NT2/D1 (cell line): Measurements from ENCODE around the gene HOXD11.

Experiments
- DNase-seq: peaks from one replicate; pipeline ENCODE4 v3.0.0-alpha.2; 2011; ENCODE audit warnings: low read depth, low spot score
- H3K27me3 ChIP-seq: 2 replicates; pipeline ENCODE4 v1.6.0; 2011; ENCODE audit warnings: mild to moderate bottlenecking; ENCODE audit not compliant: insufficient read length, insufficient read depth
- H3K36me3 ChIP-seq: 2 replicates; pipeline ENCODE4 v1.6.1; 2011; ENCODE audit warnings: mild to moderate bottlenecking, low read length, mixed read lengths; ENCODE audit not compliant: insufficient read depth, insufficient read length
- H3K4me1 ChIP-seq: 2 replicates; pipeline ENCODE4 v1.5.1; 2011; ENCODE audit not compliant: insufficient read depth, insufficient read length
- H3K4me3 ChIP-seq: 2 replicates; pipeline ENCODE4 v1.5.1; 2011; ENCODE audit warnings: low read depth; ENCODE audit not compliant: insufficient read length
- H3K9ac ChIP-seq: 2 replicates; pipeline ENCODE4 v1.6.0; 2011; ENCODE audit warnings: low read depth; ENCODE audit not compliant: insufficient read length
- H3K9me3 ChIP-seq: 2 replicates; pipeline ENCODE4 v1.5.1; 2011; ENCODE audit warnings: mild to moderate bottlenecking, low read length; ENCODE audit not compliant: insufficient read depth
- SUZ12 ChIP-seq: IDR thresholded peaks from 2 replicates; pipeline ENCODE4 v1.6.1; 2011; ENCODE audit not compliant: insufficient read length, insufficient read depth; ENCODE audit errors: extremely low read depth
- YY1 ChIP-seq: IDR thresholded peaks from 2 replicates; pipeline ENCODE4 v1.6.1; 2011; ENCODE audit not compliant: insufficient read length, insufficient read depth
- ZNF274 ChIP-seq: IDR thresholded peaks from 2 replicates; pipeline ENCODE4 v1.6.1; 2011; ENCODE audit warnings: mild to moderate bottlenecking, low read depth, low read length

HOXD11 gene

GRCh38 chr2:176079285-176079830 lies 27.7 kb upstream of the HOXD11 start:
- Histone ChIP-seq H3K9ac (no peak overlapping the region), H3K27me3 (peaks cover 41% of the 10 kb centered on the region), H3K9me3 (peaks cover 39% of the 10 kb centered on the region), H3K4me3 (no peak overlapping the region), H3K4me1 (no peaks in the 10 kb centered on the region), H3K36me3 (no peaks in the 10 kb centered on the region)
- DNase-seq: no peak
- TF ChIP-seq YY1: no peak

DNA sequence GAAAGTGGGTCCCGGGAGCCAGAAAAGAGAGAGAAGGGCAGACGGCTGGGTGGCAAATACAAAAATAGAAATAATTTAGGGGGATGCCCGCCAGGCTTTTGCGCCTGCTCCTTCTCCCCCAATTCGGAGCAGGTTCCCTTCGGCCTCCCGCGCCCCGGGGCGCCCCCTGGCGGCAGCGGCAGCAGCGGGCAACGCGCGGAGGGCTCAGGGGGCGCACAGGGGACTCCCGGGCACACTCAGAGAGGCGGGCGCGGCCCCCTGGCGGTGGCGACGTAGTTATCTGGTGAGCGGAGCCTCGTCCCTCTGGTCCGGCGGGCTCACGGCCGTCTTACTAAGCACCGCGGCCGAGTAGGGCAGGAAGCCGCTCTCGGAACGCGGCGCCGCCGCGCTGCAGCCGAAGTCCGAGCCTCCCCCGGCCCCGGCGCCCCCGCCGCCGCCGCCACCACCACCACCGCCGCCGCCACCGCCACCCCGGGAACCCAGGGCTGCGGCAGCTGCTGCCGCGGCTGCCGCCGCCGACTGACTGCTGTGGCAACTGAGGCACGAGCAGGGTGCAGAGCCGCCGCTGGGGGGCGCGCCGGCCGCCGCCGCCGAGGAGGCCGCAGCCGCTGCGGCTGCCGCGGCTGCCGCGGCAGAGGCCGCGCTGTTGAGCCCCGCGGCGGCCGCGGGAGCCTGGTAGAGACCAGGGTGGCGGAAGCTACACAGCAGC lies 27.1 kb upstream of the HOXD11 start:
- H3K4me3 ChIP-seq: peak overlapping the region; percentile 25
- TF ChIP-seq YY1: no peak
- no peak for TF ChIP-seq SUZ12
- TF ChIP-seq ZNF274: no peak
- peaks cover 47% of the 10 kb centered on the region for H3K27me3 ChIP-seq
- DNase-seq: no peak
- H3K4me1 ChIP-seq: no peaks in the 10 kb centered on the region
- H3K9ac ChIP-seq: no peak overlapping the region
- H3K36me3 ChIP-seq: no peaks in the 10 kb centered on the region
- H3K9me3 ChIP-seq: peaks cover 39% of the 10 kb centered on the region

- no peak for TF ChIP-seq YY1
- TF ChIP-seq ZNF274: no peak
- TF ChIP-seq SUZ12: no peak
- H3K36me3 ChIP-seq: no peaks in the 10 kb centered on the region
- peak overlapping the region; percentile 25 for H3K4me3 ChIP-seq
- H3K9me3 ChIP-seq: peaks cover 39% of the 10 kb centered on the region
- no peaks in the 10 kb centered on the region for H3K4me1 ChIP-seq
- DNase-seq: no peak
- H3K9ac ChIP-seq: no peak overlapping the region
- H3K27me3 ChIP-seq: peaks cover 55% of the 10 kb centered on the region
Observed at GRCh38 chr2:176080540-176081375, 26.3 kb upstream of the HOXD11 start.

DNA sequence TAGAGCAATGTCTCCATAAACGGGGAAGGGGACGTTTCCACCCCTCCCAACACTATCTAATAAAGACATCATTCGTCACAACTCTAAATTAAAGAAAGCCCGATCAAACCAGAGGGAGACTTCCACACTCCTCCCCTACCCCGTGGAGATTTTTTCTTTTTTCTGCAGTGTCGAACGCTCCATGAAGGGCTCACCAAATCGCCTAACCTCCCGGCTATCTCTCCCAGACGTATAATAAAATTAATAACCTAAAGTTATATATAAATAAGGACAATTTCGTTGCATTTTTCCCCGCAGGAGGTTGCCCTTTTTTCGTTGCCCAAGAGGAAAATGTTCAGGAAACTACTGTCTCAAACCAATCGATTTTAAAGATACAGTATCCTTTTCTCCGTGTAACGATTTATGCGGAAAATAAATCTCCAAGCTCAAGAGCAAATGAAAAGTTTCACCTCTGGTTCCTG lies 25.7 kb upstream of the HOXD11 start:
- no peak overlapping the region for H3K4me3 ChIP-seq
- no peak for TF ChIP-seq YY1
- no peak for TF ChIP-seq ZNF274
- no peak for TF ChIP-seq SUZ12
- no peak for DNase-seq
- no peak overlapping the region for H3K9ac ChIP-seq
- no peaks in the 10 kb centered on the region for H3K4me1 ChIP-seq
- peaks cover 39% of the 10 kb centered on the region for H3K9me3 ChIP-seq
- no peaks in the 10 kb centered on the region for H3K36me3 ChIP-seq
- peaks cover 61% of the 10 kb centered on the region for H3K27me3 ChIP-seq

DNA sequence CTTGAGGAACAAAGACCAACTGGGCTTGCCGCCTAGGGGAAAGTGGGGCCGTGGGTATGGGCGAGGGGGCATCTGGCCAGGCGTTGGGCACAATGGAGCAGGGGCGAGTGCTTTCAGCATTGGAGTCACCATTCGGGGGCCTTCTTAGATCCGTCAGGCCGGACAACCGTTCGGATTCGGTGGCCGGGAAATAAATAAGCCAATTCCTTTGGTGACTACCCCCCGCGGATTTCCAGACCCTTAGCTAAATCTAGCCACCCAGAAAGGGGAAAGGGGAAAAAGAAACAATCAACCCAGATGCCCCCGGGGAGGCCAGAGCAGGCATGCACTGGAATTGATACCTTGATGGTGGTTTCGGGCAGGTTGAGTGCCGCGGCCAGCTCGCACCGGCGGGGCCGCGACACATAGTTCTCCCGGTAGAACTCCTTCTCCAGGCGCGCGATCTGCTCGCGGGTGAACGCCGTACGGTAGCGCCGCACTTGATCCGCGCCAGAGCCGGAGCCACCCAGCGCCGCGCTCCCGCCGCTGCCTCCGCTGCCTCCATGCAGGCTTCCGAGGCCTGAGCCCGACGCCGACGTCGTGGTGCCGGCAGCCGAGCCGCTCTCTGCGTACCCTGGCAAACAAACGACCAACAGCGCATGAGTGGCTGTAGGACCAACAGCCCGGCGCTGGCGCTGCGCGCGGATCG lies 25.1 kb upstream of the HOXD11 start:
- H3K27me3 ChIP-seq: peaks cover 67% of the 10 kb centered on the region
- no peak for TF ChIP-seq SUZ12
- no peak for TF ChIP-seq YY1
- no peak for TF ChIP-seq ZNF274

DNA sequence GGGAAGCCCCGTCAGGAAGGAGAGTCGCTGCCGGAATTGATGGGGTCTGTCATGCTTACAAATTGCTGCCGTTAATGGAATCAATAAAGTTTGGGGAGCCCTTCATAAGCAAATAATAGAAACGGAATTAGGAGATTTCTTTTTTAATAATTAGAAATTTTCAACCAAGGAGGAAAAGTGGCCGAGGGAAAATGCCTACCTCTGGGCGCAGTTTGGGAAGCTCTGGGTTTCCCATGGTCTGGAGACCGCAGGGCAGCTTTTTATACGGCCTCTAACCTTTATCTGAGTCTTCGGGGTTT lies 24.6 kb upstream of the HOXD11 start:
- peaks cover 72% of the 10 kb centered on the region for H3K27me3 ChIP-seq
- DNase-seq: no peak
- TF ChIP-seq ZNF274: no peak
- no peak for TF ChIP-seq SUZ12
- TF ChIP-seq YY1: no peak
- no peaks in the 10 kb centered on the region for H3K36me3 ChIP-seq
- no peak overlapping the region for H3K4me3 ChIP-seq
- no peaks in the 10 kb centered on the region for H3K4me1 ChIP-seq
- H3K9ac ChIP-seq: no peak overlapping the region
- peaks cover 39% of the 10 kb centered on the region for H3K9me3 ChIP-seq

More for the DNA sequence above, 25.1 kb upstream of the HOXD11 start:
- Histone ChIP-seq H3K9me3 (peaks cover 39% of the 10 kb centered on the region), H3K4me3 (no peak overlapping the region), H3K4me1 (no peaks in the 10 kb centered on the region), H3K36me3 (no peaks in the 10 kb centered on the region), H3K9ac (no peak overlapping the region)
- no peak for DNase-seq
